Iris pigment epithelial cell (primary cell): ENCODE results near the gene ZC3H11A.
"Not testable (repeated sequence)": the region's sequence is repeated elsewhere in the genome, so short reads cannot be mapped to it uniquely, and the experiment has no call there.

Source experiments
- DNase-seq: peaks from one replicate; pipeline ENCODE4 v3.0.0-alpha.2; 2011; ENCODE audit warnings: low read depth

ZC3H11A gene

GRCh38 chr1:203781962-203782361 is 13.5 kb upstream of the ZC3H11A start:
- DNase-seq, result no peak

GRCh38 chr1:203789966-203790365 is 5.5 kb upstream of the ZC3H11A start:
- DNase-seq, result no peak

GRCh38 chr1:203791498-203791897 is 3.9 kb upstream of the ZC3H11A start:
- DNase-seq, result no peak

GRCh38 chr1:203792486-203792885 is 2.9 kb upstream of the ZC3H11A start:
- no peak for DNase-seq

GRCh38 chr1:203793561-203793960 is 1.9 kb upstream of the ZC3H11A start:
- DNase-seq, result not testable (repeated sequence)

GRCh38 chr1:203794764-203795440 is 521 bp upstream of the ZC3H11A start:
- no peak for DNase-seq

GRCh38 chr1:203796236-203796605 is 798 bp downstream of the ZC3H11A start:
- peak; percentile 35 for DNase-seq

- no peak for DNase-seq
Measured at GRCh38 chr1:203797216-203797615, 1.8 kb downstream of the ZC3H11A start.

- no peak for DNase-seq
Measured at GRCh38 chr1:203797948-203798655, 2.7 kb downstream of the ZC3H11A start.

GRCh38 chr1:203799157-203799556 is 3.7 kb downstream of the ZC3H11A start:
- no peak for DNase-seq

- no peak for DNase-seq
Measured at GRCh38 chr1:203799971-203800370, 4.5 kb downstream of the ZC3H11A start.

- DNase-seq, result no peak
Measured at GRCh38 chr1:203805689-203806088, 10.3 kb downstream of the ZC3H11A start.

- peak; percentile 86 for DNase-seq
Measured at GRCh38 chr1:203807196-203807595, 11.8 kb downstream of the ZC3H11A start.

- DNase-seq, result no peak
Measured at GRCh38 chr1:203813581-203814341, 18.3 kb downstream of the ZC3H11A start.

GRCh38 chr1:203818399-203818798 is 23.0 kb downstream of the ZC3H11A start:
- no peak for DNase-seq

GRCh38 chr1:203823306-203823705 is 27.9 kb downstream of the ZC3H11A start:
- DNase-seq, result no peak

GRCh38 chr1:203826175-203826574 is 30.8 kb downstream of the ZC3H11A start:
- no peak for DNase-seq

- peak; percentile 73 for DNase-seq
Measured at GRCh38 chr1:203828002-203828401, 32.6 kb downstream of the ZC3H11A start.

GRCh38 chr1:203828503-203828902 is 33.1 kb downstream of the ZC3H11A start:
- DNase-seq, result no peak

- peak; percentile 53 for DNase-seq
Measured at GRCh38 chr1:203829247-203829646, 33.8 kb downstream of the ZC3H11A start.

- no peak for DNase-seq
Measured at GRCh38 chr1:203835476-203835875, 40.1 kb downstream of the ZC3H11A start.

- peak; percentile 79 for DNase-seq
Measured at GRCh38 chr1:203839081-203839480, 43.7 kb downstream of the ZC3H11A start.

- DNase-seq, result no peak
Measured at GRCh38 chr1:203840208-203840808, 44.9 kb downstream of the ZC3H11A start.
